ENCODE measurements around the gene TTL.

GRCh38 chr2:112539306-112539705, 57.4 kb downstream of the TTL start:
- TF ChIP-seq POLR2AphosphoS5 (IDR thresholded peaks at IDR 0.05) (no peak), CTCF (IDR thresholded peaks at IDR 0.05 in 8 of 11, conservative IDR thresholded peaks at IDR 0.05 in 3 of 11) (no peak), POLR2A (IDR thresholded peaks at IDR 0.05) (no peak)

Data from spleen (tissue), 7 donors.